Neuron (in vitro differentiated cells): Measurements from ENCODE around the gene TMEM186.

ENCODE experiments used
- H2AFZ ChIP-seq: one replicate; pipeline ENCODE4 v1.6.1; 2013; ENCODE audit warnings: low read depth, mild to moderate bottlenecking, inconsistent platforms, low read length, moderate library complexity
- H3K27me3 ChIP-seq: one replicate; pipeline ENCODE4 v1.6.1; 2013; ENCODE audit warnings: low read length; ENCODE audit not compliant: insufficient read depth
- H3K36me3 ChIP-seq: one replicate; pipeline ENCODE4 v1.6.1; 2013; ENCODE audit warnings: low read length; ENCODE audit not compliant: insufficient read depth
- H3K4me1 ChIP-seq: one replicate; pipeline ENCODE4 v1.6.1; 2013; ENCODE audit warnings: low read length; ENCODE audit not compliant: insufficient read depth
- H3K4me3 ChIP-seq: 2 replicates; pipeline ENCODE4 v1.5.1; 2013; ENCODE audit warnings: mild to moderate bottlenecking, low read length, moderate library complexity
- H3K9me3 ChIP-seq: one replicate; pipeline ENCODE4 v1.6.1; 2013; ENCODE audit warnings: low read length

Gene TMEM186

DNA sequence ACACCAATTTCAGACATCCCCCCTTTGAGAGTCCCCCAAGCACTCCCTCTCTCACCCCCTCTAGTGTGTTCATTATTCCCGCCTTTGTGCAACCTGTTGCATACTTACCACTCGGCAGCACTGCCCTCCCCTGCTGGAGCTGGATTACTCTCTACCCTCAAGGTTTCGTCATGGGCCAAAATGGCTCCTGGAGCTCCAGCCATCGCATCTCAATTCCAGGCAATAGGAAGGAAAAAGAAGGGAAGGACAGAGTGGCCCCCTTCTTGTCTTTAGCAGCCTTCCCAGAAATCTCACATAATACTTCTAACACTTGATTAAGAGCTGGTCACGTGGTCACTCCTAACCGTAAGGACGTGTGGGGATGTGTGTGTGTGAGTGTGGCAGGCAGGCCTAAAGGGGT lies 20.2 kb downstream of the TMEM186 start:
- H3K4me1 ChIP-seq: no peaks in the 10 kb centered on the region
- H3K27me3 ChIP-seq: no peaks in the 10 kb centered on the region
- peaks cover 2% of the 10 kb centered on the region for H3K9me3 ChIP-seq
- peaks cover 85% of the 10 kb centered on the region for H3K36me3 ChIP-seq
- H3K4me3 ChIP-seq: no peak overlapping the region
- H2AFZ ChIP-seq: no peak overlapping the region

DNA sequence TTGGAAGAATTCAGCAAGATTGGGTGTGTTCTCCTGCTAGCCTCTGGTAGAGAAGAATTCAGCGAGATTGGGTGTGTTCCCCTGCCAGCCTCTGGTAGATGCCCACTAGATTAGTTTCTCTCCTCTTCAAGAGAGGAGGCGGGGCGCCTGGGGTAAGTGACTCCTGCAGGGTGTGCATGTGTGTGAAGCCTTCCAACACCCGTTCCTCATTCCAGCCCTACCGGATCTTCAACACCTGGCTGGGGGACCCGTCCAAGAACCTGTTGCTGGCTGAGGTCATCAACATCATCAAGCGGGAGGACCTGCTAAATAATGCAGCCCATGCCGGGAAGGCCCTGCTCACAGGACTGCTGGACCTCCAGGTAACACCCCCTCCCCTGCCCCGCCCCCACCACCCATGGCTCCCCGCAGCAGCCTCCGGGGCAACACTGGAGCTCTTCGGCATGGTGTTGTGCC lies 21.3 kb downstream of the TMEM186 start:
- Histone ChIP-seq H3K36me3 (peaks cover 88% of the 10 kb centered on the region), H3K27me3 (no peaks in the 10 kb centered on the region), H3K9me3 (peaks cover 2% of the 10 kb centered on the region), H3K4me3 (no peak overlapping the region), H3K4me1 (no peaks in the 10 kb centered on the region), H2AFZ (no peak overlapping the region)

GRCh38 chr16:8775359-8775758 lies 22.1 kb downstream of the TMEM186 start:
- Histone ChIP-seq H3K36me3 (peaks cover 84% of the 10 kb centered on the region), H3K27me3 (no peaks in the 10 kb centered on the region), H3K4me3 (no peak overlapping the region), H2AFZ (no peak overlapping the region), H3K9me3 (peaks cover 2% of the 10 kb centered on the region), H3K4me1 (no peaks in the 10 kb centered on the region)

DNA sequence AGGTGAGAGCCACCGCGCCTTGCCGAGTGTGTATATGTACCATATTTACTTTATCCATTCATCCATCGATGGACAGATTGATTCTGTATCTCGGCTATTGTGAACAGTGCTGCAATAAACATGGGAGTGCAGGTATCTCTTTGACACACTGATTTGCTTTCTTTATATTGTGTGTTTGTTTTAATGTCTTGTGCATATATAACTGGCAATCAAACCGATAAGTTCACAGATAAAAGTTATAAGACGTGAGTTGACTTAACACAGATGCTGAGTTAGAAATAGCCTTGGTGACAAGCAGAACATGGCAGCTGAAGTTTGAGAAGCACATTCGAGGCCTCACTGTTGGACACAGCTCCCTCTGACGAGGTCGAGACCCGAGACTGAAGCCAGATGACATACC lies 23.2 kb downstream of the TMEM186 start:
- H3K27me3 ChIP-seq: no peaks in the 10 kb centered on the region
- no peak overlapping the region for H3K4me3 ChIP-seq
- H3K4me1 ChIP-seq: no peaks in the 10 kb centered on the region
- H3K36me3 ChIP-seq: peaks cover 82% of the 10 kb centered on the region
- H2AFZ ChIP-seq: no peak overlapping the region
- H3K9me3 ChIP-seq: peaks cover 2% of the 10 kb centered on the region

- peaks cover 5% of the 10 kb centered on the region for H3K4me1 ChIP-seq
- H3K9me3 ChIP-seq: peaks cover 2% of the 10 kb centered on the region
- H3K27me3 ChIP-seq: no peaks in the 10 kb centered on the region
- H2AFZ ChIP-seq: no peak overlapping the region
- no peak overlapping the region for H3K4me3 ChIP-seq
- peaks cover 82% of the 10 kb centered on the region for H3K36me3 ChIP-seq
Measured at GRCh38 chr16:8773537-8773936, 23.9 kb downstream of the TMEM186 start.

- Histone ChIP-seq H3K9me3 (no peaks in the 10 kb centered on the region), H3K4me3 (no peak overlapping the region), H3K36me3 (peaks cover 63% of the 10 kb centered on the region), H3K4me1 (peaks cover 16% of the 10 kb centered on the region), H3K27me3 (no peaks in the 10 kb centered on the region), H2AFZ (no peak overlapping the region)
Measured at GRCh38 chr16:8768692-8769091, 28.7 kb downstream of the TMEM186 start.

GRCh38 chr16:8768283-8768682 lies 29.2 kb downstream of the TMEM186 start:
- Histone ChIP-seq H3K4me1 (peaks cover 17% of the 10 kb centered on the region), H3K9me3 (no peaks in the 10 kb centered on the region), H3K4me3 (no peak overlapping the region), H3K27me3 (no peaks in the 10 kb centered on the region), H3K36me3 (peaks cover 61% of the 10 kb centered on the region), H2AFZ (no peak overlapping the region)

DNA sequence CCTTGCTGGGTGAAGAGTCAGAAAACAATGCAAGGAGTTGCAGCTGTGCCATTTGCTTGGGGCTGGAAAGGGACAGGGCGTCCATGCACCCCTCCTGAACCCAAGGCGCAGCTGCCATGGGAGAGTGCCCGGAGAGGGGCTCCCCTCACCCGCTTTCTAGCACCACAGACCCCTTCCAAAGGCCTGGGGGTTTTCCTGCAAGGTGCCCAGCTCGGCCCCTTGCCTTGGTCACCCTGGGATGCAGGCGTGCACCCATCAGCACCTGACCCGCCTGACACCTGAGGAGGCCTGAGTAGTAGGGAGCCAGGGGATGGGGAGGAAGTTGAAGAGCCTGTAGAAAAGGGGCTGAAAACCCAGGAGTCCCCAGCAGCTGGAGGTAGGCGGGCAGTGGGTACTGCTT lies 30.3 kb downstream of the TMEM186 start:
- Histone ChIP-seq H3K36me3 (peaks cover 61% of the 10 kb centered on the region), H3K9me3 (no peaks in the 10 kb centered on the region), H3K4me1 (peaks cover 17% of the 10 kb centered on the region), H3K4me3 (no peak overlapping the region), H3K27me3 (no peaks in the 10 kb centered on the region), H2AFZ (no peak overlapping the region)

- Histone ChIP-seq H3K36me3 (peaks cover 65% of the 10 kb centered on the region), H3K4me3 (no peak overlapping the region)
Measured at GRCh38 chr16:8764525-8765250, 32.8 kb downstream of the TMEM186 start.

DNA sequence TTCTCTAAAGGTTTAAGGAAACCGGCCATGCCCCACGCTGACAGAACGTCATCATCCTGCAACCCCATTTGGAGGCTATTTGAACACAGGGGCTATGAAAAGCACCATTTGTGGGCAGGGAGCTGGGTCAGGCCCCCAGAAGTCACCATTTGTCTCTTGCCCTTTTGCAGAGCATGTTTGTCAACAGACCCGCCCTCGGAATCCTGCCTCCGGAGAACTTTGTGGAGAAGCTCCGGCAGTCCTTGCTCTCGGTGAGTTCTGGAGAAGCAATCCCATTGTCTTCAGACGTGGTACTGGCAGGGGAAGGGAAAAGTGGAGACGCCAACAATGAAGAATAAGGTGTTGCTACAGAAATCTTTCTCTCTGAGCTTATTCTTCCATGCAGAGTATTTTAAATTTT lies 33.5 kb downstream of the TMEM186 start:
- H3K27me3 ChIP-seq: no peaks in the 10 kb centered on the region
- H3K36me3 ChIP-seq: peaks cover 58% of the 10 kb centered on the region
- peaks cover 15% of the 10 kb centered on the region for H3K4me1 ChIP-seq
- H3K9me3 ChIP-seq: no peaks in the 10 kb centered on the region
- H2AFZ ChIP-seq: no peak overlapping the region
- H3K4me3 ChIP-seq: no peak overlapping the region

More at GRCh38 chr16:8764525-8765250, 32.8 kb downstream of the TMEM186 start:
- H3K27me3 ChIP-seq: no peaks in the 10 kb centered on the region
- no peaks in the 10 kb centered on the region for H3K9me3 ChIP-seq
- H2AFZ ChIP-seq: no peak overlapping the region
- peaks cover 17% of the 10 kb centered on the region for H3K4me1 ChIP-seq

DNA sequence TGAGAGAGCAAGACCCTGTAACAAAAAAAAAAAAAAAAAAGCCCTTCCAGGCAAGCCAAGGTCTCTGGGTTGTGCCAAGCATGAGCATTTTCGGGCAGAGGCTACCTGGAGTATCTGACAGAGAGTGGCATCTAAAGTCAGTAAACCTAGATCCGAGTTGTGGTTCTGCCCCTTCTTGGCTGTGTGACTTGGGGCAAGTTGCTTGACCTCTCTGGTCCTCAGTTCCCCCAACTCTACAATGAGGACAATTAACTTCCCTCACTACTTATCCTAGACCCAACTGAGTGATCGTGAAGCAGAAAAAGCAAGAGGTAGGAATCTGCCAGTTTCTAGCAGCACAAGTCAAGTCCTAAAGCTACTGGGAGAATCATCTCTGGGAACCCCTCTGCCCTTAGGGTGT lies 34.4 kb downstream of the TMEM186 start:
- Histone ChIP-seq H3K4me3 (no peak overlapping the region), H3K36me3 (peaks cover 63% of the 10 kb centered on the region), H3K27me3 (no peaks in the 10 kb centered on the region), H3K9me3 (no peaks in the 10 kb centered on the region), H3K4me1 (peaks cover 8% of the 10 kb centered on the region), H2AFZ (no peak overlapping the region)

DNA sequence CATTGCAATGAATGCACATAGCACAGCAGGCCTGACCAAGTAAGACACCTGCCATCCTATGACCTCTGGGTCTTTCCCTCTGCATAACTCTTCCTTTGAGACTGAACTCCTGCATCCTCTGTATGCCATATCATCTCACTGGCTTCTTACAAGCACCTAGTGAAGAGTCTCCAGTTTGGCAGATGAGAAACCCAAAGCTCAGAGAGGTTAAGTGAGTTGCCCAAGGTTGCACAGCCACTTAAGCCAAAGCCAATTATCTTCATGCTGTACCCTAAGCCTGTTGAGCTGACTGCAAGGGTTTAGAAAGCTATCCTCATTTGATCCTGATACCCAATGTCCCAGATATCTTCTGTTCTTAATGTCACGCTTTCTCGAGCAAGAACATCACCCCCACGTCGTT lies 35.2 kb downstream of the TMEM186 start:
- Histone ChIP-seq H3K27me3 (no peaks in the 10 kb centered on the region), H3K36me3 (peaks cover 68% of the 10 kb centered on the region), H3K4me3 (no peak overlapping the region), H3K9me3 (no peaks in the 10 kb centered on the region), H2AFZ (no peak overlapping the region), H3K4me1 (peaks cover 5% of the 10 kb centered on the region)

DNA sequence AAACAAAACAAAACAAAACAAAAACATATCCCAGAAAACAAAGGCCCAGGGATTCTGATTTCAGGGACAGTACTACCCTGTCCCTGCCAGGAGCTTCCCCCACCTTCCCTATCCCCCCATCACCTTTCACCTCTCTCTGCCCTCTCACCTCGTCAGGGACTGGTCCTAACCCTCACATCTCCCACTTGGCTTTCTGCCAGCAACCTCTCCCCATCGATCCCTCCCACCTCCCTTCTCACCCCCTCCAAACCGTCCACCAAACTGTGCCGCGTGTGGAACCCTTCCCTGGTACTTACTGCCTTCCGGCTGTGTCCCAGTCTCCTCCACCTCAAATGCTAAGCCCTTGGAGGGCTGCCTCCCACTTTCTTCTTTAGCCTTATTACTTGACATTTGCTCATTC lies 36.4 kb downstream of the TMEM186 start:
- Histone ChIP-seq H2AFZ (no peak overlapping the region), H3K27me3 (no peaks in the 10 kb centered on the region), H3K4me1 (peaks cover 5% of the 10 kb centered on the region), H3K4me3 (no peak overlapping the region), H3K9me3 (no peaks in the 10 kb centered on the region), H3K36me3 (peaks cover 71% of the 10 kb centered on the region)

DNA sequence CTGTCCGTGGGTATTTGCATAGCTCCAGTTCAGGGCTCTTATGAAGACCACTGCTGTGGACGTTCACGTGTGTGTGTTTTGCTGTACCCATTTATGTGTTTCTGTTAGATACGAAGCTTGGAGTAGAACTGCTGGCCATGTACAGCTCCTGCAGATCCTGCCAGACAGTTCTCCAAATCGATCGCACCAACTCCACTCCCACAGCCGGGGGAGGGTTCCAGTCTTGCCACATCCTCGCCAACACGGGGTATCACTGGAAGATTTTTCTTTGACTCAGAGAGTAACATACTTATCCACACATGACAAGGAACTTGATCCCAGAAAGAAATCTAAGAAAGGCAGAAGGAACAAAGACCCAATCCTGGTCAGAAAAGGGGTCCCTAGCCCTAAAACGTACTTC lies 37.4 kb downstream of the TMEM186 start:
- Histone ChIP-seq H3K9me3 (no peaks in the 10 kb centered on the region), H3K4me3 (no peak overlapping the region), H3K27me3 (no peaks in the 10 kb centered on the region), H3K36me3 (peaks cover 74% of the 10 kb centered on the region), H2AFZ (no peak overlapping the region), H3K4me1 (peaks cover 5% of the 10 kb centered on the region)
